Stimulated activated CD4-positive, alpha-beta T cell treated with anti-CD3 and anti-CD28 coated beads, Interleukin-4, amount 100 ng/mL, for 1 hour (primary cell): ENCODE results near the gene IL17RD.

Source experiments
- DNase-seq: peaks from one replicate; pipeline ENCODE4 v3.0.0-alpha.2; 2020

IL17RD gene

GRCh38 chr3:57130571-57131209, 34.5 kb downstream of the IL17RD start:
- DNase-seq: no peak

- DNase-seq: no peak
Observed at GRCh38 chr3:57128826-57129667, 36.1 kb downstream of the IL17RD start.

GRCh38 chr3:57127891-57128518, 37.1 kb downstream of the IL17RD start:
- no peak for DNase-seq

- DNase-seq: no peak
Observed at GRCh38 chr3:57126244-57126643, 38.9 kb downstream of the IL17RD start.

GRCh38 chr3:57120451-57121174, 44.5 kb downstream of the IL17RD start:
- no peak for DNase-seq

- DNase-seq: no peak
Observed at GRCh38 chr3:57120040-57120439, 45.1 kb downstream of the IL17RD start.

GRCh38 chr3:57118254-57118653, 46.9 kb downstream of the IL17RD start:
- no peak for DNase-seq

- no peak for DNase-seq
Observed at GRCh38 chr3:57116501-57116900, 48.7 kb downstream of the IL17RD start.

GRCh38 chr3:57112206-57112605, 52.9 kb downstream of the IL17RD start:
- DNase-seq: no peak

GRCh38 chr3:57110798-57111197, 54.4 kb downstream of the IL17RD start:
- no peak for DNase-seq

GRCh38 chr3:57110214-57110613, 54.9 kb downstream of the IL17RD start:
- DNase-seq: no peak

- no peak for DNase-seq
Observed at GRCh38 chr3:57109437-57110199, 55.5 kb downstream of the IL17RD start.

GRCh38 chr3:57108684-57109083, 56.5 kb downstream of the IL17RD start:
- DNase-seq: no peak

GRCh38 chr3:57105585-57105984, 59.6 kb downstream of the IL17RD start:
- no peak for DNase-seq

- DNase-seq: peak; percentile 47
Observed at GRCh38 chr3:57100046-57100695, 65.0 kb downstream of the IL17RD start.

GRCh38 chr3:57098418-57099310, 66.5 kb downstream of the IL17RD start:
- DNase-seq: no peak

GRCh38 chr3:57097536-57097935, 67.6 kb downstream of the IL17RD start:
- DNase-seq: no peak

- DNase-seq: no peak
Observed at GRCh38 chr3:57095363-57095762, 69.8 kb downstream of the IL17RD start.

- DNase-seq: no peak
Observed at GRCh38 chr3:57094575-57094974, 70.6 kb downstream of the IL17RD start.

- DNase-seq: no peak
Observed at GRCh38 chr3:57093971-57094535, 71.1 kb downstream of the IL17RD start.

GRCh38 chr3:57093489-57093888, 71.7 kb downstream of the IL17RD start:
- no peak for DNase-seq
